PC-3 (cell line): ENCODE results near the gene MARK3. TPM values are rescaled to one million over a fixed set of nuclear protein-coding genes. Genes with fewer than 3 reads are reported as not detected.

Experiments
- ATAC-seq: fragments of 200-7000 bp; cut with Tn5 transposase; 2 replicates; pipeline ENCODE4 v1.9.1; 2020; ENCODE audit warnings: mild to moderate bottlenecking, moderate library complexity
- BruUV-seq: library from RNA; stranded (reverse); fragments of 400-500 nt; replicated peaks from 2 replicates; lab custom pipeline; 2021; lab: Mats Ljungman, UMichigan
- CTCF ChIA-PET: fragments of 300-600 bp; sonication (Branson Sonifier 250); formaldehyde crosslinking; loops from one replicate; lab custom pipeline; 2022; ENCODE audit warnings: antibody characterized with exemption; lab: Charles Lee
- POLR2A ChIA-PET: fragments of 300-600 bp; sonication (Branson Sonifier 250); formaldehyde crosslinking; loops from one replicate; lab custom pipeline; 2022; ENCODE audit warnings: antibody characterized with exemption; ENCODE audit not compliant: unreplicated experiment; lab: Charles Lee
- DNase-seq: peaks from one replicate; pipeline ENCODE4 v3.0.0-alpha.2; 2015
- H2AFZ ChIP-seq: fragments of 300-600 bp; sonication (generic); 2 replicates; pipeline ENCODE4 v1.6.0; 2016; ENCODE audit warnings: antibody characterized with exemption, low read length
- H3F3A ChIP-seq: fragments of 300-600 bp; sonication (generic); one replicate; pipeline ENCODE4 v1.6.0; 2017; ENCODE audit warnings: antibody characterized with exemption, low read length, control low read depth, mild to moderate bottlenecking; ENCODE audit not compliant: unreplicated experiment
- H3K27ac ChIP-seq: fragments of 300-600 bp; sonication (generic); 2 replicates; pipeline ENCODE4 v1.5.1; 2016; ENCODE audit warnings: mild to moderate bottlenecking, low read length
- H3K27me3 ChIP-seq: fragments of 300-600 bp; sonication (generic); 2 replicates; pipeline ENCODE4 v1.6.1; 2016; ENCODE audit warnings: low read length, mixed read lengths
- H3K36me3 ChIP-seq: fragments of 300-600 bp; sonication (generic); 2 replicates; pipeline ENCODE4 v1.6.1; 2016; ENCODE audit warnings: low read depth, mixed run types, low read length, mixed read lengths
- H3K4me1 ChIP-seq: fragments of 300-600 bp; sonication (generic); 2 replicates; pipeline ENCODE4 v1.5.1; 2016; ENCODE audit warnings: low read length; ENCODE audit not compliant: insufficient read depth
- H3K4me2 ChIP-seq: fragments of 300-600 bp; sonication (generic); 2 replicates; pipeline ENCODE4 v1.6.0; 2016; ENCODE audit warnings: low read length
- H3K4me3 ChIP-seq: fragments of 300-600 bp; sonication (generic); 2 replicates; pipeline ENCODE4 v1.5.1; 2016; ENCODE audit warnings: mild to moderate bottlenecking, low read length, mixed read lengths
- H3K79me2 ChIP-seq: fragments of 300-600 bp; sonication (generic); 2 replicates; pipeline ENCODE4 v1.6.1; 2017; ENCODE audit warnings: low read length, mixed read lengths
- H3K9ac ChIP-seq: fragments of 300-600 bp; sonication (generic); 2 replicates; pipeline ENCODE4 v1.6.0; 2016; ENCODE audit warnings: mild to moderate bottlenecking, low read length
- H3K9me2 ChIP-seq: fragments of 300-600 bp; sonication (generic); replicated peaks from 2 replicates; pipeline ENCODE4 v1.6.1; 2016; ENCODE audit warnings: mixed run types, low read length, mixed read lengths
- H3K9me3 ChIP-seq: fragments of 300-600 bp; sonication (generic); 2 replicates; pipeline ENCODE4 v1.6.1; 2016; ENCODE audit warnings: low read length, mixed read lengths
- H4K20me1 ChIP-seq: fragments of 300-600 bp; sonication (generic); 2 replicates; pipeline ENCODE4 v1.6.1; 2016; ENCODE audit warnings: low read length, mixed read lengths
- EZH2 ChIP-seq: fragments of 300-600 bp; sonication (generic); IDR thresholded peaks from one replicate; pipeline ENCODE4 v1.6.1; 2017; ENCODE audit warnings: antibody characterized with exemption, mild to moderate bottlenecking, low read length; ENCODE audit not compliant: unreplicated experiment
- EZH2phosphoT487 ChIP-seq: fragments of 300-600 bp; sonication (generic); IDR thresholded peaks from 2 replicates; pipeline ENCODE4 v1.6.1; 2018; ENCODE audit warnings: mild to moderate bottlenecking, antibody characterized with exemption, low read length, borderline replicate concordance
- intact Hi-C: fragments of 100-400 bp; cut with micrococcal nuclease; formaldehyde crosslinking; loops from 2 replicates; pipeline ENCODE4 v1.9.0; 2023
- total RNA-seq: library from RNA; depleted of rRNA; stranded (reverse); fragments of >200 nt; gene quantifications from 2 replicates; pipeline ENCODE4 v1.2.3, GENCODE V29; 2014
- TF ChIP-seq, protein P1 (sequence below): fragments of 300-600 bp; sonication (generic); conservative IDR thresholded peaks from 2 replicates; pipeline ENCODE4 v1.5.1; 2017; ENCODE audit warnings: antibody characterized with exemption, low read depth, mild to moderate bottlenecking, low read length

Gene MARK3
- total RNA-seq, 1 experiment from 2014 or later, result 69.9 TPM

- ATAC-seq (no peak), DNase-seq (peak; percentile 17)
- Histone ChIP-seq H3K4me1 (peaks cover 19% of the 10 kb centered on the region), H3K4me2 (peak overlapping the region; percentile 91), H3F3A (peaks cover 4% of the 10 kb centered on the region), H3K36me3 (no peaks in the 10 kb centered on the region), H4K20me1 (peaks cover 36% of the 10 kb centered on the region), H3K9ac (peak overlapping the region; percentile 97), H3K9me3 (no peaks in the 10 kb centered on the region), H3K9me2 (no peaks in the 10 kb centered on the region), H2AFZ (no peak overlapping the region), H3K27me3 (no peaks in the 10 kb centered on the region), H3K79me2 (peaks cover 64% of the 10 kb centered on the region), H3K27ac (peak overlapping the region; percentile 73), H3K4me3 (peak overlapping the region; percentile 98)
- no peak for TF ChIP-seq EZH2phosphoT487
- no peak for TF ChIP-seq EZH2
- TF ChIP-seq, protein P1, sequence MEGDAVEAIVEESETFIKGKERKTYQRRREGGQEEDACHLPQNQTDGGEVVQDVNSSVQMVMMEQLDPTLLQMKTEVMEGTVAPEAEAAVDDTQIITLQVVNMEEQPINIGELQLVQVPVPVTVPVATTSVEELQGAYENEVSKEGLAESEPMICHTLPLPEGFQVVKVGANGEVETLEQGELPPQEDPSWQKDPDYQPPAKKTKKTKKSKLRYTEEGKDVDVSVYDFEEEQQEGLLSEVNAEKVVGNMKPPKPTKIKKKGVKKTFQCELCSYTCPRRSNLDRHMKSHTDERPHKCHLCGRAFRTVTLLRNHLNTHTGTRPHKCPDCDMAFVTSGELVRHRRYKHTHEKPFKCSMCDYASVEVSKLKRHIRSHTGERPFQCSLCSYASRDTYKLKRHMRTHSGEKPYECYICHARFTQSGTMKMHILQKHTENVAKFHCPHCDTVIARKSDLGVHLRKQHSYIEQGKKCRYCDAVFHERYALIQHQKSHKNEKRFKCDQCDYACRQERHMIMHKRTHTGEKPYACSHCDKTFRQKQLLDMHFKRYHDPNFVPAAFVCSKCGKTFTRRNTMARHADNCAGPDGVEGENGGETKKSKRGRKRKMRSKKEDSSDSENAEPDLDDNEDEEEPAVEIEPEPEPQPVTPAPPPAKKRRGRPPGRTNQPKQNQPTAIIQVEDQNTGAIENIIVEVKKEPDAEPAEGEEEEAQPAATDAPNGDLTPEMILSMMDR, result no peak
- ChIA-PET CTCF (no interaction called here), POLR2A (no interaction called here)
- TSS peak; percentile 57 for BruUV-seq
- intact Hi-C loops, result loop anchor here (1.0 to 2.0 kb wide), 2 partner anchors 14 to 23 kb away; no protein-coding TSS in a partner anchor
These were observed 906 bp downstream of the MARK3 start for GRCh38 chr14:103385929-103386712.

- CTCF ChIA-PET, result no interaction called here
These were observed 1.6 kb downstream of the MARK3 start for GRCh38 chr14:103386713-103387329.

More at GRCh38 chr14:103386713-103387329, 1.6 kb downstream of the MARK3 start:
- TF ChIP-seq, protein P1, result no peak
- TF ChIP-seq EZH2phosphoT487, result no peak
- TF ChIP-seq EZH2, result no peak
- Histone ChIP-seq H3K27ac (peak overlapping the region; percentile 1; the same call in 1 of the 2 replicates), H3K4me2 (peak overlapping the region; percentile 91), H3K36me3 (no peaks in the 10 kb centered on the region), H3K27me3 (no peaks in the 10 kb centered on the region), H3K79me2 (peaks cover 71% of the 10 kb centered on the region), H3K4me1 (peaks cover 22% of the 10 kb centered on the region), H2AFZ (no peak overlapping the region), H3K9me2 (no peaks in the 10 kb centered on the region), H3K4me3 (peak overlapping the region; percentile 98), H3K9me3 (no peaks in the 10 kb centered on the region), H3F3A (peaks cover 4% of the 10 kb centered on the region), H4K20me1 (peaks cover 42% of the 10 kb centered on the region), H3K9ac (peak overlapping the region; percentile 97)
- intact Hi-C loops, result loop anchor here (2.0 kb wide), 1 partner anchor 24 kb away; no protein-coding TSS in a partner anchor
- TSS peak; percentile 31 for BruUV-seq
- ATAC-seq, result no peak
- no peak for DNase-seq
- POLR2A ChIA-PET, result no interaction called here
